Measurements from ENCODE around the gene MANSC1. TPM values are rescaled to one million over a fixed set of nuclear protein-coding genes. Genes with fewer than 3 reads are reported as not detected.

MANSC1 gene
- total and polyA plus RNA-seq, 2 of the 13 experiments (the other 11 are each of a cell fraction or from before 2014, with no cell fraction given), result 1.9 to 4.2 TPM

GRCh38 chr12:12380949-12381593 is 31.0 kb upstream of the MANSC1 start (continued):
- TF ChIP-seq ZBTB4 (CRISPR knock-in tag; IDR thresholded peaks at IDR 0.05; ENCODE audit: borderline replicate concordance) (0 out of 2 replicates have a peak, but pooled peaks have one; percentile 47), MLX (CRISPR knock-in tag; IDR thresholded peaks at IDR 0.05) (peak; percentile 31; the same call in 1 of the 2 replicates), KIAA2018 (CRISPR knock-in tag; IDR thresholded peaks at IDR 0.05; ENCODE audit: borderline replicate concordance) (no peak), MBNL3 (CRISPR knock-in tag; conservative IDR thresholded peaks at IDR 0.05) (no peak), DNMT3B (CRISPR knock-in tag; conservative IDR thresholded peaks at IDR 0.05) (no peak), KLF11 (CRISPR knock-in tag; IDR thresholded peaks at IDR 0.05) (no peak), ZNF770 (CRISPR knock-in tag; IDR thresholded peaks at IDR 0.05) (peak; percentile 71)

All from HepG2 (cell line).